ENCODE data around the gene MT3. TPM values are rescaled to one million over a fixed set of nuclear protein-coding genes. Genes with fewer than 3 reads are reported as not detected.

MT3 gene
- total and polyA plus RNA-seq, 2 of the 13 experiments (the other 11 are each of a cell fraction or from before 2014, with no cell fraction given): not detected

GRCh38 chr16:56551796-56552738 lies 37.3 kb upstream of the MT3 start (continued):
- no peak for TF ChIP-seq ZNF839 (CRISPR knock-in tag; IDR thresholded peaks at IDR 0.05; ENCODE audit: borderline replicate concordance)
- no peak for TF ChIP-seq BCL3 (CRISPR knock-in tag; IDR thresholded peaks at IDR 0.05)
- peak; percentile 46 for TF ChIP-seq ZMYM4 (CRISPR knock-in tag; IDR thresholded peaks at IDR 0.05)
- no peak for TF ChIP-seq NCOA5 (CRISPR knock-in tag; IDR thresholded peaks at IDR 0.05)
- TF ChIP-seq BORCS8-MEF2B (CRISPR knock-in tag; IDR thresholded peaks at IDR 0.05): 0 out of 2 replicates have a peak, but pooled peaks have one; percentile 31
- no peak for TF ChIP-seq ZFAT (CRISPR knock-in tag; conservative IDR thresholded peaks at IDR 0.05)
- peak; percentile 41 for TF ChIP-seq ASH2L (IDR thresholded peaks at IDR 0.05; ENCODE audit: insufficient read length, low read depth, low read length)
- no peak for TF ChIP-seq RFX1 (IDR thresholded peaks at IDR 0.05)
- TF ChIP-seq EZH2 (conservative IDR thresholded peaks at IDR 0.05; ENCODE audit: low read depth, low read length): no peak
- TF ChIP-seq ZBTB8A (CRISPR knock-in tag; IDR thresholded peaks at IDR 0.05; ENCODE audit: borderline replicate concordance, low read depth): no peak
- no peak for TF ChIP-seq JDP2 (CRISPR knock-in tag; IDR thresholded peaks at IDR 0.05; ENCODE audit: borderline replicate concordance)
- no peak for TF ChIP-seq NFATC3 (CRISPR knock-in tag; IDR thresholded peaks at IDR 0.05)
- peak; percentile 88; the same call in 1 of the 2 replicates for TF ChIP-seq FOXO1 (CRISPR knock-in tag; IDR thresholded peaks at IDR 0.05)
- TF ChIP-seq ZNF124 (CRISPR knock-in tag; IDR thresholded peaks at IDR 0.05): no peak; the same call in 1 of the 2 replicates
- TF ChIP-seq FOXO4 (CRISPR knock-in tag; conservative IDR thresholded peaks at IDR 0.05): no peak
- no peak for TF ChIP-seq GLI4 (CRISPR knock-in tag; IDR thresholded peaks at IDR 0.05; ENCODE audit: borderline replicate concordance)
- TF ChIP-seq ZSCAN5A (CRISPR knock-in tag; IDR thresholded peaks at IDR 0.05; ENCODE audit: borderline replicate concordance): 0 out of 2 replicates have a peak, but pooled peaks have one; percentile 23
- no peak for TF ChIP-seq U2AF1 (optimal IDR thresholded peaks at IDR 0.05; ENCODE audit: low read depth, low read length)
- TF ChIP-seq ZNF557 (CRISPR knock-in tag; IDR thresholded peaks at IDR 0.05): 0 out of 2 replicates have a peak, but pooled peaks have one; percentile 83
- no peak for TF ChIP-seq ZBTB20 (CRISPR knock-in tag; IDR thresholded peaks at IDR 0.05; ENCODE audit: borderline replicate concordance, low read depth)
- no peak for TF ChIP-seq SRSF4 (IDR thresholded peaks at IDR 0.05; ENCODE audit: low read depth, low read length, poor library complexity, severe bottlenecking)
- peak; percentile 31; the same call in 1 of the 2 replicates for TF ChIP-seq MYC (CRISPR knock-in tag; IDR thresholded peaks at IDR 0.05; ENCODE audit: borderline replicate concordance)
- peak; percentile 79 for TF ChIP-seq FOXA3 (CRISPR knock-in tag; IDR thresholded peaks at IDR 0.05)
- TF ChIP-seq STAG1 (CRISPR knock-in tag; IDR thresholded peaks at IDR 0.05): 0 out of 2 replicates have a peak, but pooled peaks have one; percentile 8

Data from HepG2 (cell line).